HepG2 (cell line): Measurements from ENCODE around the gene JUND. TPM values are rescaled to one million over a fixed set of nuclear protein-coding genes. Genes with fewer than 3 reads are reported as not detected.

Source experiments
- ELF1 ChIP-seq: sonication (generic); formaldehyde crosslinking; IDR thresholded peaks from 2 replicates; pipeline ENCODE4 v1.4.0; 2020; ENCODE audit warnings: missing genetic modification reagents
- GPN1 ChIP-seq: sonication (generic); formaldehyde crosslinking; IDR thresholded peaks from 2 replicates; pipeline ENCODE4 v1.5.1; 2020; ENCODE audit warnings: missing genetic modification reagents, borderline replicate concordance
- KAT7 ChIP-seq: IDR thresholded peaks from 2 replicates; pipeline ENCODE4 v1.6.1; 2018; ENCODE audit warnings: borderline replicate concordance, missing compliant biosample characterization
- KDM5B ChIP-seq: sonication (generic); formaldehyde crosslinking; IDR thresholded peaks from 2 replicates; pipeline ENCODE4 v1.4.0; 2020; ENCODE audit warnings: missing genetic modification reagents, mild to moderate bottlenecking, borderline replicate concordance
- SMYD3 ChIP-seq: sonication (generic); formaldehyde crosslinking; IDR thresholded peaks from 2 replicates; pipeline ENCODE4 v1.8.1; 2023; ENCODE audit warnings: mild to moderate bottlenecking, missing genetic modification reagents
- SOX5 ChIP-seq: IDR thresholded peaks from 2 replicates; pipeline ENCODE4 v1.6.1; 2016; ENCODE audit warnings: borderline replicate concordance
- ZNF30 ChIP-seq: sonication (generic); formaldehyde crosslinking; IDR thresholded peaks from 2 replicates; pipeline ENCODE4 v1.5.0; 2020; ENCODE audit warnings: mild to moderate bottlenecking, missing genetic modification reagents
- ZNF713 ChIP-seq: sonication (generic); formaldehyde crosslinking; IDR thresholded peaks from 2 replicates; pipeline ENCODE4 v1.4.0; 2020; ENCODE audit warnings: mild to moderate bottlenecking, missing genetic modification reagents
- ZNF839 ChIP-seq: sonication (generic); formaldehyde crosslinking; IDR thresholded peaks from 2 replicates; pipeline ENCODE4 v1.4.0; 2020; ENCODE audit warnings: missing genetic modification reagents, mild to moderate bottlenecking, borderline replicate concordance
- ZNF850 ChIP-seq: sonication (generic); formaldehyde crosslinking; conservative IDR thresholded peaks from 2 replicates; pipeline ENCODE4 v1.9.0; 2021; ENCODE audit warnings: mild to moderate bottlenecking, missing genetic modification reagents
- polyA plus RNA-seq, 8 experiments: library from polyadenylated mRNA; depleted of rRNA in 3 of 8; stranded (reverse) in 7 of 8; unstranded in 1 of 8; fragments of >200 nt; fragmentation: Illumina TruSeq in 4 of 8; extraction: Trizol in 4 of 8; gene quantifications; 2 replicates each; pipeline versions ENCODE4 v1.2.1 to v1.2.3, GENCODE V29; 2011 to 2016; ENCODE audit warnings: low read depth in 4 of 8, missing spikeins in 1 of 8, mixed read lengths in 1 of 8; ENCODE audit not compliant: insufficient read depth in 1 of 8
- total RNA-seq, 5 experiments: library from RNA; depleted of rRNA; stranded (reverse); fragments of >200 nt; fragmentation: Illumina TruSeq; extraction: Trizol; gene quantifications; 2 replicates each; pipeline ENCODE4 v1.2.3, GENCODE V29; 2016; ENCODE audit warnings: low read depth in 1 of 5
- TF ChIP-seq, protein P1 (sequence below): sonication (generic); formaldehyde crosslinking; IDR thresholded peaks from 2 replicates; pipeline ENCODE4 v1.4.0; 2020; ENCODE audit warnings: missing genetic modification reagents
- TF ChIP-seq, protein P2 (sequence below): sonication (generic); formaldehyde crosslinking; conservative IDR thresholded peaks from 2 replicates; pipeline ENCODE4 v1.8.0; 2022; ENCODE audit warnings: missing genetic modification reagents
- TF ChIP-seq, protein P3 (sequence below): sonication (generic); formaldehyde crosslinking; IDR thresholded peaks from 2 replicates; pipeline ENCODE4 v1.4.0; 2020; ENCODE audit warnings: missing genetic modification reagents
- TF ChIP-seq, protein P4 (sequence below): IDR thresholded peaks from 2 replicates; pipeline ENCODE4 v1.6.1; 2016; ENCODE audit warnings: low read depth
- TF ChIP-seq, protein P5 (sequence below): sonication (generic); formaldehyde crosslinking; IDR thresholded peaks from 2 replicates; pipeline ENCODE4 v1.4.0; 2020; ENCODE audit warnings: low read depth, missing genetic modification reagents

JUND gene
- total and polyA plus RNA-seq, 2 of the 13 experiments (the other 11 are each of a cell fraction or from before 2014, with no cell fraction given) = 41.2 to 59.8 TPM

DNA sequence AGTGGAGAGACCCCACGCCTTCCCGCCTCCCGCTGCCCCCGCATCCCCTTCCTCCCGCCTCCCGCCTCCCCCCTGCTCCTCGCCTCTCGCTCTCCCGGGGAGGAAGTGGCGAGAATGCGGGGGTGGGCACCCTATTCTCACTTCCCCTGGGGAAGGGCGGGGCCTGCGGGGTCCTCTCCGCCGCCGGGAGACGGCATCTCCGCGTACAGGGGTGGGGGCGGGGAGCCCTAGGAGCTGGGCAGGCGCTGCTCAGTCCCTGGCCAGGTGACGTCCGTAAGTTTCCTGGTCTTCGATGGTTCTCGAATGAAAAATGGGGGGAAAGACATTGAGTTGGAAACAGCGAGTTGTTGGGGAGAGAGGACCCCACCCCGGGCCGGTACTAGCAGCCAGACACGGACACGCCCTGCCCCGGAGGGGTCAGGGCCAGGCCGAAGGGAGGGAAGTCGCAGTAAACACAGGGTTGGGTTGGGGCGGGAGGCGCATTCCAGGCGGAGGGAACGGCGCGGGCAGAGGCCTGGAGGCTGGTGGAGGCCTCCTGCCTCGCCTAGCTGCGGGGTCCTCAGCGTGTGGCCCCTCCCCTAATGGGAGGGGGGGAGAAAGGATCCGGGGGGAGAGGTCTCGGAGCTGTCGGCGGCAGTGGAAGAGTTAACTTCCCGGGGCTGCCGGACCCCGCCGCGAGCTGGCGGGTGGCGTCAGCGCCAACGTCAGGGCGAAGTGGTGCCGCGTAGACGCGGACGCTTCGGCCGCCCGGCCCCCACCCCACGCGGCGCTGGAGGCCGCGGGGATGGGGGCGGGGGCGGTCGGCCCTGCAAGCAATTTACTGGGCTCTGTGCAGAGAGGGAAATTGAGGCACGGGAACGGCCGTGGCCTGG lies 10.4 kb upstream of the JUND start (continued):
- TF ChIP-seq, protein P1, sequence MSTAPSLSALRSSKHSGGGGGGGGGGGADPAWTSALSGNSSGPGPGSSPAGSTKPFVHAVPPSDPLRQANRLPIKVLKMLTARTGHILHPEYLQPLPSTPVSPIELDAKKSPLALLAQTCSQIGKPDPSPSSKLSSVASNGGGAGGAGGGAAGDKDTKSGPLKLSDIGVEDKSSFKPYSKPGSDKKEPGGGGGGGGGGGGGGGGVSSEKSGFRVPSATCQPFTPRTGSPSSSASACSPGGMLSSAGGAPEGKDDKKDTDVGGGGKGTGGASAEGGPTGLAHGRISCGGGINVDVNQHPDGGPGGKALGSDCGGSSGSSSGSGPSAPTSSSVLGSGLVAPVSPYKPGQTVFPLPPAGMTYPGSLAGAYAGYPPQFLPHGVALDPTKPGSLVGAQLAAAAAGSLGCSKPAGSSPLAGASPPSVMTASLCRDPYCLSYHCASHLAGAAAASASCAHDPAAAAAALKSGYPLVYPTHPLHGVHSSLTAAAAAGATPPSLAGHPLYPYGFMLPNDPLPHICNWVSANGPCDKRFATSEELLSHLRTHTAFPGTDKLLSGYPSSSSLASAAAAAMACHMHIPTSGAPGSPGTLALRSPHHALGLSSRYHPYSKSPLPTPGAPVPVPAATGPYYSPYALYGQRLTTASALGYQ (CRISPR knock-in tag) = no peak
- TF ChIP-seq KDM5B (peak; percentile 79), ELF1 (CRISPR knock-in tag) (0 out of 2 replicates have a peak, but pooled peaks have one; percentile 21), SOX5 (CRISPR knock-in tag) (no peak), ZNF713 (CRISPR knock-in tag) (0 out of 2 replicates have a peak, but pooled peaks have one; percentile 46), SMYD3 (CRISPR knock-in tag) (no peak), ZNF850 (CRISPR knock-in tag) (no peak), KAT7 (0 out of 2 replicates have a peak, but pooled peaks have one; percentile 60), GPN1 (CRISPR knock-in tag) (no peak), ZNF30 (no peak), ZNF839 (CRISPR knock-in tag) (no peak)
- TF ChIP-seq, protein P2, sequence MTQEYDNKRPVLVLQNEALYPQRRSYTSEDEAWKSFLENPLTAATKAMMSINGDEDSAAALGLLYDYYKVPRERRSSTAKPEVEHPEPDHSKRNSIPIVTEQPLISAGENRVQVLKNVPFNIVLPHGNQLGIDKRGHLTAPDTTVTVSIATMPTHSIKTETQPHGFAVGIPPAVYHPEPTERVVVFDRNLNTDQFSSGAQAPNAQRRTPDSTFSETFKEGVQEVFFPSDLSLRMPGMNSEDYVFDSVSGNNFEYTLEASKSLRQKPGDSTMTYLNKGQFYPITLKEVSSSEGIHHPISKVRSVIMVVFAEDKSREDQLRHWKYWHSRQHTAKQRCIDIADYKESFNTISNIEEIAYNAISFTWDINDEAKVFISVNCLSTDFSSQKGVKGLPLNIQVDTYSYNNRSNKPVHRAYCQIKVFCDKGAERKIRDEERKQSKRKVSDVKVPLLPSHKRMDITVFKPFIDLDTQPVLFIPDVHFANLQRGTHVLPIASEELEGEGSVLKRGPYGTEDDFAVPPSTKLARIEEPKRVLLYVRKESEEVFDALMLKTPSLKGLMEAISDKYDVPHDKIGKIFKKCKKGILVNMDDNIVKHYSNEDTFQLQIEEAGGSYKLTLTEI (CRISPR knock-in tag) = no peak
- TF ChIP-seq, protein P3, sequence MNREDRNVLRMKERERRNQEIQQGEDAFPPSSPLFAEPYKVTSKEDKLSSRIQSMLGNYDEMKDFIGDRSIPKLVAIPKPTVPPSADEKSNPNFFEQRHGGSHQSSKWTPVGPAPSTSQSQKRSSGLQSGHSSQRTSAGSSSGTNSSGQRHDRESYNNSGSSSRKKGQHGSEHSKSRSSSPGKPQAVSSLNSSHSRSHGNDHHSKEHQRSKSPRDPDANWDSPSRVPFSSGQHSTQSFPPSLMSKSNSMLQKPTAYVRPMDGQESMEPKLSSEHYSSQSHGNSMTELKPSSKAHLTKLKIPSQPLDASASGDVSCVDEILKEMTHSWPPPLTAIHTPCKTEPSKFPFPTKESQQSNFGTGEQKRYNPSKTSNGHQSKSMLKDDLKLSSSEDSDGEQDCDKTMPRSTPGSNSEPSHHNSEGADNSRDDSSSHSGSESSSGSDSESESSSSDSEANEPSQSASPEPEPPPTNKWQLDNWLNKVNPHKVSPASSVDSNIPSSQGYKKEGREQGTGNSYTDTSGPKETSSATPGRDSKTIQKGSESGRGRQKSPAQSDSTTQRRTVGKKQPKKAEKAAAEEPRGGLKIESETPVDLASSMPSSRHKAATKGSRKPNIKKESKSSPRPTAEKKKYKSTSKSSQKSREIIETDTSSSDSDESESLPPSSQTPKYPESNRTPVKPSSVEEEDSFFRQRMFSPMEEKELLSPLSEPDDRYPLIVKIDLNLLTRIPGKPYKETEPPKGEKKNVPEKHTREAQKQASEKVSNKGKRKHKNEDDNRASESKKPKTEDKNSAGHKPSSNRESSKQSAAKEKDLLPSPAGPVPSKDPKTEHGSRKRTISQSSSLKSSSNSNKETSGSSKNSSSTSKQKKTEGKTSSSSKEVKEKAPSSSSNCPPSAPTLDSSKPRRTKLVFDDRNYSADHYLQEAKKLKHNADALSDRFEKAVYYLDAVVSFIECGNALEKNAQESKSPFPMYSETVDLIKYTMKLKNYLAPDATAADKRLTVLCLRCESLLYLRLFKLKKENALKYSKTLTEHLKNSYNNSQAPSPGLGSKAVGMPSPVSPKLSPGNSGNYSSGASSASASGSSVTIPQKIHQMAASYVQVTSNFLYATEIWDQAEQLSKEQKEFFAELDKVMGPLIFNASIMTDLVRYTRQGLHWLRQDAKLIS (CRISPR knock-in tag) = no peak
- TF ChIP-seq, protein P4, sequence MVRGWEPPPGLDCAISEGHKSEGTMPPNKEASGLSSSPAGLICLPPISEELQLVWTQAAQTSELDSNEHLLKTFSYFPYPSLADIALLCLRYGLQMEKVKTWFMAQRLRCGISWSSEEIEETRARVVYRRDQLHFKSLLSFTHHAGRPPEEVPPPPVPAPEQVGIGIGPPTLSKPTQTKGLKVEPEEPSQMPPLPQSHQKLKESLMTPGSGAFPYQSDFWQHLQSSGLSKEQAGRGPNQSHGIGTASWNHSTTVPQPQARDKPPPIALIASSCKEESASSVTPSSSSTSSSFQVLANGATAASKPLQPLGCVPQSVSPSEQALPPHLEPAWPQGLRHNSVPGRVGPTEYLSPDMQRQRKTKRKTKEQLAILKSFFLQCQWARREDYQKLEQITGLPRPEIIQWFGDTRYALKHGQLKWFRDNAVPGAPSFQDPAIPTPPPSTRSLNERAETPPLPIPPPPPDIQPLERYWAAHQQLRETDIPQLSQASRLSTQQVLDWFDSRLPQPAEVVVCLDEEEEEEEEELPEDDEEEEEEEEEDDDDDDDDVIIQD (CRISPR knock-in tag) = no peak
- TF ChIP-seq, protein P5, sequence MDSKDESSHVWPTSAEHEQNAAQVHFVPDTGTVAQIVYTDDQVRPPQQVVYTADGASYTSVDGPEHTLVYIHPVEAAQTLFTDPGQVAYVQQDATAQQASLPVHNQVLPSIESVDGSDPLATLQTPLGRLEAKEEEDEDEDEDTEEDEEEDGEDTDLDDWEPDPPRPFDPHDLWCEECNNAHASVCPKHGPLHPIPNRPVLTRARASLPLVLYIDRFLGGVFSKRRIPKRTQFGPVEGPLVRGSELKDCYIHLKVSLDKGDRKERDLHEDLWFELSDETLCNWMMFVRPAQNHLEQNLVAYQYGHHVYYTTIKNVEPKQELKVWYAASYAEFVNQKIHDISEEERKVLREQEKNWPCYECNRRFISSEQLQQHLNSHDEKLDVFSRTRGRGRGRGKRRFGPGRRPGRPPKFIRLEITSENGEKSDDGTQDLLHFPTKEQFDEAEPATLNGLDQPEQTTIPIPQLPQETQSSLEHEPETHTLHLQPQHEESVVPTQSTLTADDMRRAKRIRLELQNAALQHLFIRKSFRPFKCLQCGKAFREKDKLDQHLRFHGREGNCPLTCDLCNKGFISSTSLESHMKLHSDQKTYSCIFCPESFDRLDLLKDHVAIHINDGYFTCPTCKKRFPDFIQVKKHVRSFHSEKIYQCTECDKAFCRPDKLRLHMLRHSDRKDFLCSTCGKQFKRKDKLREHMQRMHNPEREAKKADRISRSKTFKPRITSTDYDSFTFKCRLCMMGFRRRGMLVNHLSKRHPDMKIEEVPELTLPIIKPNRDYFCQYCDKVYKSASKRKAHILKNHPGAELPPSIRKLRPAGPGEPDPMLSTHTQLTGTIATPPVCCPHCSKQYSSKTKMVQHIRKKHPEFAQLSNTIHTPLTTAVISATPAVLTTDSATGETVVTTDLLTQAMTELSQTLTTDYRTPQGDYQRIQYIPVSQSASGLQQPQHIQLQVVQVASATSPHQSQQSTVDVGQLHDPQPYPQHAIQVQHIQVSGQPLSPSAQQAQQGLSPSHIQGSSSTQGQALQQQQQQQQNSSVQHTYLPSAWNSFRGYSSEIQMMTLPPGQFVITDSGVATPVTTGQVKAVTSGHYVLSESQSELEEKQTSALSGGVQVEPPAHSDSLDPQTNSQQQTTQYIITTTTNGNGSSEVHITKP (CRISPR knock-in tag) = no peak
